NCI-H1694 treated with DMSO at 0.1 percent for 48 hours (cell line): ENCODE measurements around the gene LHFPL2.
"Not testable (repeated sequence)": the region's sequence is repeated elsewhere in the genome, so short reads cannot be mapped to it uniquely, and the experiment has no call there.

Source experiments
- DNase-seq: peaks from one replicate; lab custom pipeline; 2025; lab: John Stamatoyannopoulos, UW

LHFPL2 gene

DNA sequence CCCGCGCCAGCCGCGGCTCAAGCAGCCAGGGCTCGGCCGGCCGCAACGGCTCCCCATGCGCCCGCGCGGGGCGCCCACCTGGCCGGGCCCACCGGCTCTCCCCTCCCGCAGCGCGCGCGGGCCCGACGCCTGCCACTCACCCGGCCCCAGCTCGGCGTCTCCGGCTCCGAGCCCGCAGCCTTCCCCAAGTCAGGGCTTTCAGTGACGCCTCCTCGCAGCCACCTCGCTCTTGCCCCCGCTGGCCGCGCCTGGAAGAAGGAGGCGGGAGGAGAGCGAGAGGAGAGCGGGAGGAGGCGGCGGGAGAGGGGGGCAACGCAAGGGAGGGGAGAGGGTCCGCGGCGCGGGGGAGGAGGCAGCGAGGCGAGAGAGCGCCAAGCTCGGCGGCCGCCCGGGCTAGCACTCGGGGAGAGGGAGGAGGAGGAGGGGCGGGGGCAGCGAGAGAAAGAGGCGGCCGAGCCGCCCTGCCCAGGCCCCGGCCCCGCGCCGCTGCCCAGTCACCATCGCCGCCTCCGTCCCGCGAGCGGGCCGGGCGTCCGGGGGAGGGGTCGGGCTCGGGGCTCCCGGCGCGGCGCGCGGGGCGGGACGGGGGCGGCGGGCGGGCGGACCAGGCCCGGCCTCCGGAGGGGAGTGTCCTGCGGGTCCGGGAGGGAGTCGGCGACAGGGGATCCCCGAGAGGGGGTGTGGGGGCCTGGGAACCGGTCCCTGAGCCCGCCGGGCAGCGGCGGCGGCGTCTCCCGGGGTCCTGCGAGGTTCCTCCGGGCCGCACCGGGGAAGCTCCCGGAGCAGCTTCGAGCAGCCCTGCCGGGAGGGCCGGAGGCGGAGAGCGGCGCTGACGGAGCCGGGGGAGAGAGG, at the start of gene LHFPL2:
TSS of gene LHFPL2 (minus strand) at position 414 of the 852 bp plus-strand sequence. CDS start 138,559 bp downstream, outside the sequence.
- peak; percentile 31 for DNase-seq

- DNase-seq = no peak
These were observed 48.1 kb upstream of the LHFPL2 start for GRCh38 chr5:78696637-78697036.

DNA sequence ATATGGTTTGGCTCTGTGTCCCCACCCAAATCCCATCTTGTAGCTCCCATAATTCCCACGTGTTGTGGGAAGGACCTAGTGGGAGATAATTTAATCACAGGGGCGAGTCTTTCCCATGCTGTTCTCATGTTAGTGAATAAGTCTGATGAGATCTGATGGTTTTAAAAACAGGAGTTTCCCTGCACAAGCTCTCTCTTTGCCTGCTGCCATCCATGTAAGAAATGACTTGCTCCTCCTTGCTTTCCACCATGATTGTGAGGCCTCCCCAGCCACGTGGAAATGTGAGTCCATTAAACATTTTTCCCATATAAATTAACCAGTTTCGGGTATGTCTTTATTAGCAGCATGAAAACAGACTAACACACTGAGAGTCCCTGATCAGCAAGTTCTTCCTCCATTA, 47.5 kb upstream of the LHFPL2 start:
- DNase-seq = not testable (repeated sequence)

DNA sequence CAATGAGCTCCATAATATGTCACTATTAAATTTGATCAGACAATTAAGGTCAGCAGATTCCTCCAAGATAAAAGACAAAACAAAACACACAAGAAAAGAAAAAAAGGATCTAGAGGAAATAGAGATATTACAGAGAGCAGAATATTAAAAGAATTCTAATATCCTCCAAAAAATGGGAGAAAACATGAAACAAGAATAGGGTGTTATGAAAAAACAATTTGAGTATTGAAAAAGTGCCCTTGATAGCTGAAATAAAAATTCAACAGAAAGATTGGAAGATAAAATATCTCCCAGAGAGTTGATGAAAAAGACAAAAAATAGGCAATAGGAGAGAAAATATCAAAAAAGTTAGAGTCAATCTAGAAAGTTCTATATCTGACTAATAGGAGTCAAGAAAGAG, 44.8 kb upstream of the LHFPL2 start:
- no peak for DNase-seq

- DNase-seq = no peak
These were observed 42.8 kb upstream of the LHFPL2 start for GRCh38 chr5:78691084-78691960.

GRCh38 chr5:78690253-78690972, 41.8 kb upstream of the LHFPL2 start:
- DNase-seq = no peak

GRCh38 chr5:78689540-78690252, 41.1 kb upstream of the LHFPL2 start:
- DNase-seq = no peak

DNA sequence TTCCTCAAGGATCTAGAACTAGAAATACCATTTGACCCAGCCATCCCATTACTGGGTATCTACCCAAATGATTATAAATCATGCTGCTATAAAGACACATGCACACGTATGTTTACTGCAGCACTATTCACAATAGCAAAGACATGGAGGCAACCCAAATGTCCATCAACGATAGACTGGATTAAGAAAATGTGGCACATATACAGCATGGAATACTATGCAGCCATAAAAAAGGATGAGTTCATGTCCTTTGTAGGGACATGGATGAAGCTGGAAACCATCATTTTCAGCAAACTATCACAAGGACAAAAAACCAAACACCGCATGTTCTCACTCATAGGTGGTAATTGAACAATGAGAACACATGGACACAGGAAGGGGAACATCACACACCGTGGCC, 38.9 kb upstream of the LHFPL2 start:
- DNase-seq = not testable (repeated sequence)

- not testable (repeated sequence) for DNase-seq
These were observed 35.3 kb upstream of the LHFPL2 start for GRCh38 chr5:78683905-78684304.

DNA sequence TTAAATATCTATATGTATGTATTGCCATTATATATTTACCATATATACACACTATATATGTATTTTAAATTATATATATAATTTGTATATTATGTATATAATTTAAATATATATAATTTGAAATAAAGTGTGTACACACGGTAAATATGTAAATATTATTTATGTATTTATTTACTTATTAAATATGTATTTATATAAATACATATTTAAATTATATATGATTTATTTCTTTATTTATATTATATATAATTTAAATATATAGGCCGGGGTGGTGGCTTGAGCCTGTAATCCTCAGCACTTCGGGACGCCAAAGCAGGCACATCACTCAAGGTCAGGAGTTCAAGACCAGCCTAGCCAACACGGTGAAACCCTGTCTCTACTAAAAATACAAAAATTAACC, 31.3 kb upstream of the LHFPL2 start:
- no peak for DNase-seq

DNA sequence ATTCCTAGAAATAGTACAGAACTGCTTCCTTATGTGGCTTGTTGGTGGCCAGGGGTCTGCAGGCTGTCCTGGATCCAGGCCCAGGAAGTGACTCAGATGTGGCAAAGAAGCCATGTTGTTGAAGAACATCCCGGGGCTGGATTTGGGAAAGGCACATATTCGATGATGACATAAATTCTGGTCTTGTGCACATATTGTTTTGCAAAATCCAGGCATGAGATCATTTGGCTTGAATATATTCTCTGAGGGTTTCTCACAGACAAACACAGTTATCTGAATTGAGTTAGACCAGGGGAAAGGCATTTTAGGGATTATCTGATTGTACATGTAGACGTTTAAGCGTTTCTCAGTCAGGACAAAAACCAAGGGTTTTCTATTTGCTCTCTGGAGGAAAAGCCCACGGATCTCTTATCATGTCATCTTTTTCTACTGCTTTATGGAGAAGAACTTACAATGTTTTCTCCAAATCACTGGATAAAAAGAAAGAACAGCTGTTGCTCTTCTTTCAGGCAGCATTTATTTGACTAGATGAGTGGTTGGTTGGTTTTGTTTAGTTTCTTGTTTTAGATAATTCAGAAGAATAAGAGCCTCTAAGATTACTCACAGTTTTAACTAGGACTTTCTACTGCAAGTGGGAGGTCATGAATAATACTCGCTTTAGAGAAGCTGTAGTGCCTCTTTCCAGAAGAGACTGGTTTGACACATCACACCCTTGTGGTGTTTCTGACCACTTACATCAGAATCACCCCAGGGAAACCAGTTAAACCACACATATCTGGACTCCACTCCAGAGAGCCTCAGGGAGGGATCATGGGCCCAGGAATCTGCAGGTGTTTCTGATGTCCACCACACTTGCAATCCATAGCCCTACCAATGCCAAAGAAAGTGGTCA, 29.5 kb upstream of the LHFPL2 start:
- no peak for DNase-seq

GRCh38 chr5:78675956-78676730, 27.6 kb upstream of the LHFPL2 start:
- no peak for DNase-seq

GRCh38 chr5:78673827-78674226, 25.3 kb upstream of the LHFPL2 start:
- DNase-seq = not testable (repeated sequence)

GRCh38 chr5:78672154-78672553, 23.6 kb upstream of the LHFPL2 start:
- DNase-seq = no peak

GRCh38 chr5:78671609-78672008, 23.0 kb upstream of the LHFPL2 start:
- no peak for DNase-seq

- no peak for DNase-seq
These were observed 22.2 kb upstream of the LHFPL2 start for GRCh38 chr5:78670701-78671269.

- DNase-seq = no peak
These were observed 20.8 kb upstream of the LHFPL2 start for GRCh38 chr5:78669331-78669730.

DNA sequence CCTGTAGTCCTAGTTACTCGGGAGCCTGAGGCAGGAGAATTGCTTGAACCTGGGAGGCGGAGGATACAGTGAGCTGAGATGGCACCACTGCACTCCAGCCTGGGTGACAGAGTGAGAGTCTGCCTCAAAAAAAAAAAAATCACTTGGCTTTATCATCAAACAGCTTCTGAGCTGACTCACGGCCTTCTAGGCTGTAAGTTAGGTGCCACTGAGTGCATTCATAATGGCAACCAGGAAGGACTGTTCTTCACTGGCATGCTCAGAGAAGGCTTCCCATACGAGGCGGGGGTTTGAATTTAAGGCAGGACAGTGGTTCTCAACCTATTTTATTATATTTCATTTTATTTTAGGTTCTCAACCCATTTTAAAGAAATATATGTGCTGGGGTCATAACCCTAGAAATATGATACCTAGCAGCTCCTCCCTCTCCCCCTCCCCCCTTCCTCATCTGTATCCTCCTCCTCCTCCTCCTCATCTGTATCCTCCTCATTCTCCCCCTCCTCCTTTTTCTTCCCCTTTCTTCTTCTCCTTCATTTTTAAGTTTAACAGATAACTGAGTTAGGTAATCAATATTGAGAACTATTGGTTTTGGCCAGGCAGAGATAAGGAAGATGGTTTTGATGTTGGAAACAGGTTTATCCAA, 19.0 kb upstream of the LHFPL2 start:
- no peak for DNase-seq

DNA sequence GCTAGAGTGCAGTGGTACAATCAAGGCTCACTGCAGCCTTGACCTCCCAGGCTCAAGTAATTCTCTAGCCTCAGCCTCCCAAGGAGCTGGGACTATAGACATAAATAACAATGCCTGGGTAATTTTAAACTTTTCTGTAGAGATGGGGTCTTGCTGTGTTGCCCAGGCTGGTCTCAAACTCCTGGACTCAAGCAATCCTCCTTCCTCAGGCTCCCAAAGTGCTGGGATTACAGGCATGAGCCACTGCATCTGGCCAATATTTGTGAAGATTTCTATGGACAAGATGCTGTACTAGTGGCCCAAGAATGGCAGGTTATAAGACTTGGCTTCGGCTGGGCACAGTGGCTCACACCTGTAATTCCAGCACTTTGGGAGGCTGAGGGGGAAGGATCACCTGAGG, 18.4 kb upstream of the LHFPL2 start:
- DNase-seq = not testable (repeated sequence)
